ENCODE measurements around the gene MIDN. TPM values are rescaled to one million over a fixed set of nuclear protein-coding genes. Genes with fewer than 3 reads are reported as not detected.

Gene MIDN
- total and polyA plus RNA-seq, 5 donors from 2014 or later, result 1.4 to 126 (median 2.1) TPM

GRCh38 chr19:1238369-1239303 lies 9.7 kb upstream of the MIDN start:
- no peak for ATAC-seq (ENCODE audit: low read depth in 2 of 2)
- H3K4me1 ChIP-seq (ENCODE audit: control insufficient read depth, insufficient read depth, low read length, poor library complexity, severe bottlenecking), result peaks cover 43% of the 10 kb centered on the region
- no peaks in the 10 kb centered on the region for H3K27me3 ChIP-seq (ENCODE audit: control insufficient read depth, insufficient read depth, low read length)
- no peak overlapping the region for H3K27ac ChIP-seq (ENCODE audit: insufficient read depth, low read length, poor library complexity, severe bottlenecking)
- H3K36me3 ChIP-seq (ENCODE audit: control insufficient read depth, insufficient read depth, low read length), result no peaks in the 10 kb centered on the region
- no peak overlapping the region for H3K4me3 ChIP-seq (ENCODE audit: low read depth, low read length)
- H3K4me3 Mint-ChIP-seq, result peak overlapping the region; percentile 83 to 89 (median 86)
- peak overlapping the region; percentile 68 to 76 (median 71) for H3K27ac Mint-ChIP-seq
- H3K36me3 Mint-ChIP-seq, result no peaks in the 10 kb centered on the region
- peaks cover 0 to 3% (median 0%) of the 10 kb centered on the region in 7 donors for H3K9me3 Mint-ChIP-seq
- peaks cover 0 to 42% (median 17%) of the 10 kb centered on the region in 4 donors for H3K4me1 Mint-ChIP-seq
- peaks cover 21% of the 10 kb centered on the region for H3K27me3 Mint-ChIP-seq
- no peaks in the 10 kb centered on the region for H3K9me3 ChIP-seq (ENCODE audit: control insufficient read depth in 2 of 2, low read length in 2 of 2)
- no peak for DNase-seq

- Histone ChIP-seq H3K27ac (ENCODE audit: insufficient read depth, low read length, poor library complexity, severe bottlenecking) (peak overlapping the region; percentile 61), H3K27me3 (ENCODE audit: control insufficient read depth, insufficient read depth, low read length) (no peaks in the 10 kb centered on the region), H3K36me3 (ENCODE audit: control insufficient read depth, insufficient read depth, low read length) (no peaks in the 10 kb centered on the region), H3K9me3 (ENCODE audit: control insufficient read depth in 2 of 2, low read length in 2 of 2) (no peaks in the 10 kb centered on the region), H3K4me1 (ENCODE audit: control insufficient read depth, insufficient read depth, low read length, poor library complexity, severe bottlenecking) (peaks cover 51% of the 10 kb centered on the region), H3K4me3 (ENCODE audit: low read depth, low read length) (no peak overlapping the region)
- ATAC-seq (ENCODE audit: low read depth in 2 of 2) (no peak), DNase-seq (no peak)
- Mint-ChIP-seq H3K36me3 (no peaks in the 10 kb centered on the region), H3K27ac (peak overlapping the region in 2 of 3 donors; percentile 40 to 71), H3K4me3 (peak overlapping the region; percentile 83 to 89 (median 86)), H3K9me3 (peaks cover 0 to 3% (median 0%) of the 10 kb centered on the region in 7 donors), H3K27me3 (peaks cover 21% of the 10 kb centered on the region), H3K4me1 (peaks cover 0 to 43% (median 18%) of the 10 kb centered on the region in 4 donors)
These were observed 9.0 kb upstream of the MIDN start for GRCh38 chr19:1239420-1239795.

- Histone ChIP-seq H3K4me1 (ENCODE audit: control insufficient read depth, insufficient read depth, low read length, poor library complexity, severe bottlenecking) (peaks cover 57% of the 10 kb centered on the region), H3K36me3 (ENCODE audit: control insufficient read depth, insufficient read depth, low read length) (no peaks in the 10 kb centered on the region), H3K4me3 (ENCODE audit: low read depth, low read length) (no peak overlapping the region), H3K27me3 (ENCODE audit: control insufficient read depth, insufficient read depth, low read length) (no peaks in the 10 kb centered on the region), H3K9me3 (ENCODE audit: control insufficient read depth in 2 of 2, low read length in 2 of 2) (no peaks in the 10 kb centered on the region), H3K27ac (ENCODE audit: insufficient read depth, low read length, poor library complexity, severe bottlenecking) (peak overlapping the region; percentile 61)
- ATAC-seq (ENCODE audit: low read depth in 2 of 2) (peak; percentile 55 to 59), DNase-seq (peak; percentile 87 to 93 (median 90))
- Mint-ChIP-seq H3K4me1 (peaks cover 0 to 46% (median 20%) of the 10 kb centered on the region in 4 donors), H3K27me3 (peaks cover 21% of the 10 kb centered on the region), H3K36me3 (no peaks in the 10 kb centered on the region), H3K4me3 (peak overlapping the region in 3 of 4 donors; percentile 83 to 96 (median 89)), H3K9me3 (peaks cover 0 to 3% (median 0%) of the 10 kb centered on the region in 7 donors), H3K27ac (peak overlapping the region in 1 of 3 donors; percentile 71)
These were observed 8.3 kb upstream of the MIDN start for GRCh38 chr19:1239796-1240737.

GRCh38 chr19:1240925-1241324 lies 7.5 kb upstream of the MIDN start:
- Histone ChIP-seq H3K27ac (ENCODE audit: insufficient read depth, low read length, poor library complexity, severe bottlenecking) (peak overlapping the region; percentile 74), H3K4me3 (ENCODE audit: low read depth, low read length) (peak overlapping the region; percentile 41), H3K4me1 (ENCODE audit: control insufficient read depth, insufficient read depth, low read length, poor library complexity, severe bottlenecking) (peaks cover 62% of the 10 kb centered on the region), H3K36me3 (ENCODE audit: control insufficient read depth, insufficient read depth, low read length) (no peaks in the 10 kb centered on the region), H3K27me3 (ENCODE audit: control insufficient read depth, insufficient read depth, low read length) (no peaks in the 10 kb centered on the region), H3K9me3 (ENCODE audit: control insufficient read depth in 2 of 2, low read length in 2 of 2) (no peaks in the 10 kb centered on the region)
- no peaks in the 10 kb centered on the region for H3K36me3 Mint-ChIP-seq
- ATAC-seq (ENCODE audit: low read depth in 2 of 2) (no peak), DNase-seq (no peak)
- peak overlapping the region; percentile 89 to 96 (median 94) for H3K4me3 Mint-ChIP-seq
- H3K27me3 Mint-ChIP-seq, result peaks cover 21% of the 10 kb centered on the region
- peak overlapping the region; percentile 96 to 98 (median 97) for H3K27ac Mint-ChIP-seq
- peaks cover 0 to 3% (median 0%) of the 10 kb centered on the region in 7 donors for H3K9me3 Mint-ChIP-seq
- H3K4me1 Mint-ChIP-seq, result peaks cover 0 to 46% (median 20%) of the 10 kb centered on the region in 4 donors

GRCh38 chr19:1241417-1242095 lies 6.8 kb upstream of the MIDN start, which contains the start of gene ATP5F1D:
Gene ATP5F1D, plus strand, starts transcription at chr19:1241751. Its CDS starts 100 bp downstream, at chr19:1241851.
- Mint-ChIP-seq H3K27me3 (peaks cover 21% of the 10 kb centered on the region), H3K36me3 (no peaks in the 10 kb centered on the region), H3K4me3 (peak within 1 kb of the TSS; percentile 89 to 96 (median 94)), H3K27ac (peak within 1 kb of the TSS; percentile 96 to 98 (median 97)), H3K9me3 (peaks cover 0 to 3% (median 0%) of the 10 kb centered on the region in 7 donors), H3K4me1 (peaks cover 0 to 46% (median 20%) of the 10 kb centered on the region in 4 donors)
- DNase-seq (peak; percentile 82 to 95 (median 88)), ATAC-seq (ENCODE audit: low read depth in 2 of 2) (peak; percentile 68 to 70)
- peak within 1 kb of the TSS; percentile 41 for H3K4me3 ChIP-seq (ENCODE audit: low read depth, low read length)
- no peaks in the 10 kb centered on the region for H3K36me3 ChIP-seq (ENCODE audit: control insufficient read depth, insufficient read depth, low read length)
- H3K4me1 ChIP-seq (ENCODE audit: control insufficient read depth, insufficient read depth, low read length, poor library complexity, severe bottlenecking), result peaks cover 62% of the 10 kb centered on the region
- no peaks in the 10 kb centered on the region for H3K27me3 ChIP-seq (ENCODE audit: control insufficient read depth, insufficient read depth, low read length)
- peak within 1 kb of the TSS; percentile 74 for H3K27ac ChIP-seq (ENCODE audit: insufficient read depth, low read length, poor library complexity, severe bottlenecking)
- H3K9me3 ChIP-seq (ENCODE audit: control insufficient read depth in 2 of 2, low read length in 2 of 2), result no peaks in the 10 kb centered on the region

- H3K9me3 Mint-ChIP-seq, result peaks cover 0 to 3% (median 0%) of the 10 kb centered on the region in 7 donors
- DNase-seq (peak; percentile 75 to 87 (median 87)), ATAC-seq (ENCODE audit: low read depth in 2 of 2) (peak; percentile 38 to 47)
- H3K4me1 ChIP-seq (ENCODE audit: control insufficient read depth, insufficient read depth, low read length, poor library complexity, severe bottlenecking), result peaks cover 54% of the 10 kb centered on the region
- peaks cover 12% of the 10 kb centered on the region for H3K27me3 Mint-ChIP-seq
- H3K4me1 Mint-ChIP-seq, result peaks cover 0 to 38% (median 15%) of the 10 kb centered on the region in 4 donors
- H3K4me3 ChIP-seq (ENCODE audit: low read depth, low read length), result no peak overlapping the region
- H3K9me3 ChIP-seq (ENCODE audit: control insufficient read depth in 2 of 2, low read length in 2 of 2), result no peaks in the 10 kb centered on the region
- H3K36me3 ChIP-seq (ENCODE audit: control insufficient read depth, insufficient read depth, low read length), result no peaks in the 10 kb centered on the region
- no peaks in the 10 kb centered on the region for H3K36me3 Mint-ChIP-seq
- no peaks in the 10 kb centered on the region for H3K27me3 ChIP-seq (ENCODE audit: control insufficient read depth, insufficient read depth, low read length)
- peak overlapping the region; percentile 57 for H3K27ac ChIP-seq (ENCODE audit: insufficient read depth, low read length, poor library complexity, severe bottlenecking)
- peak overlapping the region in 2 of 3 donors; percentile 86 to 93 for H3K27ac Mint-ChIP-seq
- peak overlapping the region; percentile 61 to 96 (median 86) for H3K4me3 Mint-ChIP-seq
These were observed 4.4 kb upstream of the MIDN start for GRCh38 chr19:1243768-1244692.
